Tibial nerve (tissue), 4 donors: ENCODE data around the gene BAD.

Experiments used
- EP300 ChIP-seq, 2 donors: sonication (generic); formaldehyde crosslinking; IDR thresholded peaks; one replicate each; pipeline ENCODE4 v1.6.1; 2017; ENCODE audit warnings: antibody characterized with exemption in 2 of 2, mild to moderate bottlenecking in 1 of 2
- POLR2A ChIP-seq, 2 donors: fragments of 450-650 bp; IDR thresholded peaks; one replicate each; pipeline ENCODE4 v1.6.1; 2017; ENCODE audit warnings: antibody characterized with exemption in 2 of 2, mild to moderate bottlenecking in 2 of 2, moderate library complexity in 2 of 2
- TF ChIP-seq, protein P1 (sequence below), 5 experiments: fragments of 200-600 bp in 3 of 5; fragments of 450-650 bp in 2 of 5; sonication (generic) in 3 of 5; IDR thresholded peaks; one replicate each; pipeline ENCODE4 v1.5.1; 2016 to 2019; ENCODE audit warnings: antibody characterized with exemption in 5 of 5, mild to moderate bottlenecking in 3 of 5, moderate library complexity in 2 of 5

DNA sequence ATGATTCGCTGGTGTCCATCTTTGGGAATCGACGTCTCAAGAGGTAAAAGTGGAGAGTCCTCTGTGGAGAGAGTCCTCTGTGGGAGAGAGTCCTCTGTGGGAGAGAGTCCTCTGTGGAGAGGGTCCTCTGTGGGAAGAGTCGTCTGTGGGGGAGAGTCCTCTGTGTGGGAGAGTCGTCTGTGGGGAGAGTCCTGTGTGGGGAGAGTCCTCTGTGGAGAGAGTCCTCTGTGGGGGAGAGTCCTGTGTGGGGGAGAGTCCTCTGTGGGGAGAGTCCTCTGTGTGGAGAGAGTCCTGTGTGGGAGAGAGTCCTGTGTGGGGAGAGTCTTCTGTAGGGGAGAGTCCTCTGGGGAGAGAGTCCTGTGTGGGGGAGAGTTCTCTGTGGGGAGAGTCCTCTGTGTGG is 36.6 kb upstream of the BAD start:
- TF ChIP-seq, protein P1, sequence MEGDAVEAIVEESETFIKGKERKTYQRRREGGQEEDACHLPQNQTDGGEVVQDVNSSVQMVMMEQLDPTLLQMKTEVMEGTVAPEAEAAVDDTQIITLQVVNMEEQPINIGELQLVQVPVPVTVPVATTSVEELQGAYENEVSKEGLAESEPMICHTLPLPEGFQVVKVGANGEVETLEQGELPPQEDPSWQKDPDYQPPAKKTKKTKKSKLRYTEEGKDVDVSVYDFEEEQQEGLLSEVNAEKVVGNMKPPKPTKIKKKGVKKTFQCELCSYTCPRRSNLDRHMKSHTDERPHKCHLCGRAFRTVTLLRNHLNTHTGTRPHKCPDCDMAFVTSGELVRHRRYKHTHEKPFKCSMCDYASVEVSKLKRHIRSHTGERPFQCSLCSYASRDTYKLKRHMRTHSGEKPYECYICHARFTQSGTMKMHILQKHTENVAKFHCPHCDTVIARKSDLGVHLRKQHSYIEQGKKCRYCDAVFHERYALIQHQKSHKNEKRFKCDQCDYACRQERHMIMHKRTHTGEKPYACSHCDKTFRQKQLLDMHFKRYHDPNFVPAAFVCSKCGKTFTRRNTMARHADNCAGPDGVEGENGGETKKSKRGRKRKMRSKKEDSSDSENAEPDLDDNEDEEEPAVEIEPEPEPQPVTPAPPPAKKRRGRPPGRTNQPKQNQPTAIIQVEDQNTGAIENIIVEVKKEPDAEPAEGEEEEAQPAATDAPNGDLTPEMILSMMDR (IDR thresholded peaks at IDR 0.05) = no peak
- TF ChIP-seq EP300 (IDR thresholded peaks at IDR 0.05) = no peak
- no peak for TF ChIP-seq POLR2A (IDR thresholded peaks at IDR 0.05)
